T-helper 17 cell (primary cell): ENCODE data around the gene SLC8A1. TPM values are rescaled to one million over a fixed set of nuclear protein-coding genes. Genes with fewer than 3 reads are reported as not detected.

Source experiments
- ATAC-seq: fragments of 150-1000 bp; cut with Tn5 transposase; 2 replicates; pipeline ENCODE4 v1.10.0; 2021; ENCODE audit warnings: mild to moderate bottlenecking, moderate library complexity
- DNase-seq, 3 donors: peaks; one replicate each; pipeline versions ENCODE4 v3.0.0 to v3.0.0-alpha.2; 2020 to 2021
- H3K9me3 ChIP-seq: one replicate; pipeline ENCODE4 v1.7.0; 2013; ENCODE audit warnings: low read length, mild to moderate bottlenecking; ENCODE audit not compliant: control insufficient read depth, poor library complexity, severe bottlenecking
- H3K27ac Mint-ChIP-seq: one replicate; pipeline ENCODE4 v1.8.0; 2022; ENCODE audit warnings: mild to moderate bottlenecking, moderate library complexity, mixed read lengths
- H3K27me3 Mint-ChIP-seq: one replicate; pipeline ENCODE4 v1.8.0; 2022; ENCODE audit warnings: mixed read lengths
- H3K36me3 Mint-ChIP-seq: one replicate; pipeline ENCODE4 v1.8.0; 2022; ENCODE audit warnings: low read depth, mixed read lengths
- H3K4me1 Mint-ChIP-seq: one replicate; pipeline ENCODE4 v1.8.0; 2022; ENCODE audit warnings: mild to moderate bottlenecking, mixed read lengths
- H3K4me3 Mint-ChIP-seq: one replicate; pipeline ENCODE4 v1.8.0; 2022; ENCODE audit warnings: mild to moderate bottlenecking, moderate library complexity, mixed read lengths
- total RNA-seq, 4 donors: library from RNA in 2 of 4; stranded (reverse) in 2 of 4; gene quantifications; one replicate each; pipeline ENCODE4 v1.2.3 and lab custom pipeline; 2022 to 2026

The SLC8A1 gene
- total RNA-seq, 2 donors from 2014 or later = 0.26 to 1.4 TPM

DNA sequence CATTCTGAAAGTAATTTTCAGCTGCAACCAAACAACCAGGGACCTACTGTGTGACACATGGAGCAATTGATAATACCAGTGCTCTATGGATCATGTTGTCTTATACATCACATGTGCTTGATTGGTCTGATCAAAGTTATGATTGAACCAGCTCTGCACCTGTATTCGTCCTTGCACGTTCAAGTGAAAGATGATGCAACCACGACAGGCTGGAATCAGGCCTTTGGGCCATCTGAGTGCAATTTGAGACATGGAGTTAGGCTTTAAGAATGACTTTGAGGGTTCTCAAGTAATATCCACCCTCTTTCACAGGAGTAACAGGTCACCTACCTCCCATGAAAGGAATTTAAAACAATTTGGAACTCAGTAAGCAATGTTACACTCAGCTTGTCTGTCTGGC lies 165.2 kb downstream of the SLC8A1 start:
- no peak for DNase-seq
- no peaks in the 10 kb centered on the region for H3K9me3 ChIP-seq
- H3K4me1 Mint-ChIP-seq = no peaks in the 10 kb centered on the region
- no peak for ATAC-seq
- no peaks in the 10 kb centered on the region for H3K36me3 Mint-ChIP-seq
- H3K27ac Mint-ChIP-seq = no peak overlapping the region
- no peak overlapping the region for H3K4me3 Mint-ChIP-seq
- H3K27me3 Mint-ChIP-seq = no peaks in the 10 kb centered on the region

DNA sequence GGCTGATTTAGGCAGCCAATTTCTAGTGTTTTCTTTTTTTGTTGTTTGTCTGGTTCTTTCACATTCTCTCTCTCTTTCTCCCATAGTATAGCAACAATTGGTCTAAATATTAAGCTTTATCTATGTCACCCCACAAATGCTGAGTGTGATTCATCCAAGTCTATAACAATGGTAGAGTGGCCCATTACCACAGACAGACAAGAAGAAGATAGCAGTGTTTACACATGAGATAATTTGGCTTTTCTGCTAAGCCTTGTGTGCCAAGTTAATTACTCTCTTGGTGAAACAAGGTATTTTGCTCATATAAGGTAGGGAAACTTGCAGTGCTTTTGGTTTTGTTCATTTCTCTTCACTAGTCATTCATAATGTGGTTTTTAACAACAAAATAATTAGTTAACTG lies 166.5 kb downstream of the SLC8A1 start:
- no peaks in the 10 kb centered on the region for H3K9me3 ChIP-seq
- peaks cover 7% of the 10 kb centered on the region for H3K27me3 Mint-ChIP-seq
- H3K4me3 Mint-ChIP-seq = no peak overlapping the region
- DNase-seq (no peak), ATAC-seq (no peak)
- H3K27ac Mint-ChIP-seq = no peak overlapping the region
- no peaks in the 10 kb centered on the region for H3K36me3 Mint-ChIP-seq
- no peaks in the 10 kb centered on the region for H3K4me1 Mint-ChIP-seq

DNA sequence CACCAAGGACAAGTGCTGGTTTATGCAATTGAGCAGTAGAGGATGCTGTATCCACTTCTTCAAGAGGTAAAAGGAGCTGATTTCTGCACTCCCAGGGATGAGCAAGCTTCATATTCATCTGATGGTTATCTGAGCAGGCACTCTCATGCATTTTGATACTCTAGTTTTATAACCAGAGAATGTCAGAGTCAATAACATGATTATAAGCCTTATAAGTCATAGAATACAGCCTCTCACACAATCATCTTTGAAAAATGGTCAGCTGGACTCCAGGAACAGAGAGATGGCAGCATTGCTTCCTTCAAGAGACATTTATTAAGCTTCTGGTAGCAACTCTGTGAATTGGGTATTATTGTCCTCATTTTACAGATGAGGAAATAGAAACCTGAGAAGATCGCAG lies 167.1 kb downstream of the SLC8A1 start:
- Mint-ChIP-seq H3K4me3 (no peak overlapping the region), H3K4me1 (no peaks in the 10 kb centered on the region), H3K27me3 (peaks cover 7% of the 10 kb centered on the region), H3K36me3 (no peaks in the 10 kb centered on the region), H3K27ac (no peak overlapping the region)
- no peaks in the 10 kb centered on the region for H3K9me3 ChIP-seq
- ATAC-seq (no peak), DNase-seq (no peak)

DNA sequence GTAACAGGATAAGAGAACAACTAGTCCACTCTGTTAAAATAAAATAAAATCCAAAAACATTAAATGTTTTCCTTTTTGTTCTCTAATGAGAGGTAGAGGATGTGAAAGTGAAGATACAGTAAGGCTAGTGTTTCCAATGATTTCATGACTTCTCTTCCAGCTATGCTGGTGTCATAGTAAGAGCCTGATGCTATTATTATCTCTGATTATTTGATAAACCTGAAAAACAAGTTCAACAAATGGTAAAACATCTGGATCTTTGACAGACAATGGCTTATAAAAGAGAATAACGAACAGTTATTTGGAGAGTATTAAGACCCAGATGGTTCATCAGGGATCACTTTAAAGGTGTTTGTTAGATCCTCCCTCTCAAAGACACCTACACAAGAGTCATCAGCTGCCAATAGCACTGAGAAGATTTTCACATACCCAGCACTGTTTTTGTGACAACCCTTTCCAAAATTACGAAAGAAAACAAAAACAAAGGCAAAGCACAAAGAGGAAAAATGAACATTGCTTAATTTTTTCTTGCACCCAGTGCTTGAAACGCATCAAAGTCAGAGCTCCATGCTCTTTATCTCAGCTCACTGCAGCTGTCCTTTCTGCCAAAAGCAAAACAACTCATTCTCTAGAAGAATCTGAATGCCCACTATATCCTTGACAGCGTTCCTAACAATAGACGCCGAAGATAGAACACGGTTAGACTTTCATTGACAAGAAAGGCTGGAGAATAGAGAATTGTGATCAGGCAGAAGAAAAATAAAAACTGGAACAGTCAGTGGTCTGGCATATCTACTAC lies 168.6 kb downstream of the SLC8A1 start:
- H3K4me3 Mint-ChIP-seq = no peak overlapping the region
- H3K4me1 Mint-ChIP-seq = no peaks in the 10 kb centered on the region
- no peak overlapping the region for H3K27ac Mint-ChIP-seq
- ATAC-seq = no peak
- H3K36me3 Mint-ChIP-seq = no peaks in the 10 kb centered on the region
- H3K27me3 Mint-ChIP-seq = peaks cover 7% of the 10 kb centered on the region
- no peaks in the 10 kb centered on the region for H3K9me3 ChIP-seq
- DNase-seq = no peak

DNA sequence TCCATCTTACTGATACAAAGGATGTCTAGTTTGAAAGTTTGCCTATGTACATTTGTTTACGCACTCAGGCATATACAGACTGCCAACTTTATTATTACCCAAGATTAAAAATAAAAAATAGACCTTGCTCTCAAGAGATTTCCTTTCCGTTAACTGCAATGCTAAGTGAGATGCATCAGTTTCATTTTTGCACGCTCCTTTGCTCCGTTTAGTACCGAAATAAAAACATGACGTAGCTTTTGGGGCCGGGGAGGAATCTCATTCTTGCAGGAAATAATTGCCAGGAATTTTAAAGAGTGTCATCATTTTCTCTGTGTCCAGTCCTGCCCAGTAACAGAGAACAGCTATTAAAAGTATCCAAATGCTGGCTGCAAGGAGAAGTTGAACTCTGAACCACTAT lies 169.5 kb downstream of the SLC8A1 start:
- peaks cover 7% of the 10 kb centered on the region for H3K27me3 Mint-ChIP-seq
- no peaks in the 10 kb centered on the region for H3K4me1 Mint-ChIP-seq
- H3K9me3 ChIP-seq = no peaks in the 10 kb centered on the region
- no peak overlapping the region for H3K27ac Mint-ChIP-seq
- no peak for ATAC-seq
- no peaks in the 10 kb centered on the region for H3K36me3 Mint-ChIP-seq
- no peak for DNase-seq
- no peak overlapping the region for H3K4me3 Mint-ChIP-seq

DNA sequence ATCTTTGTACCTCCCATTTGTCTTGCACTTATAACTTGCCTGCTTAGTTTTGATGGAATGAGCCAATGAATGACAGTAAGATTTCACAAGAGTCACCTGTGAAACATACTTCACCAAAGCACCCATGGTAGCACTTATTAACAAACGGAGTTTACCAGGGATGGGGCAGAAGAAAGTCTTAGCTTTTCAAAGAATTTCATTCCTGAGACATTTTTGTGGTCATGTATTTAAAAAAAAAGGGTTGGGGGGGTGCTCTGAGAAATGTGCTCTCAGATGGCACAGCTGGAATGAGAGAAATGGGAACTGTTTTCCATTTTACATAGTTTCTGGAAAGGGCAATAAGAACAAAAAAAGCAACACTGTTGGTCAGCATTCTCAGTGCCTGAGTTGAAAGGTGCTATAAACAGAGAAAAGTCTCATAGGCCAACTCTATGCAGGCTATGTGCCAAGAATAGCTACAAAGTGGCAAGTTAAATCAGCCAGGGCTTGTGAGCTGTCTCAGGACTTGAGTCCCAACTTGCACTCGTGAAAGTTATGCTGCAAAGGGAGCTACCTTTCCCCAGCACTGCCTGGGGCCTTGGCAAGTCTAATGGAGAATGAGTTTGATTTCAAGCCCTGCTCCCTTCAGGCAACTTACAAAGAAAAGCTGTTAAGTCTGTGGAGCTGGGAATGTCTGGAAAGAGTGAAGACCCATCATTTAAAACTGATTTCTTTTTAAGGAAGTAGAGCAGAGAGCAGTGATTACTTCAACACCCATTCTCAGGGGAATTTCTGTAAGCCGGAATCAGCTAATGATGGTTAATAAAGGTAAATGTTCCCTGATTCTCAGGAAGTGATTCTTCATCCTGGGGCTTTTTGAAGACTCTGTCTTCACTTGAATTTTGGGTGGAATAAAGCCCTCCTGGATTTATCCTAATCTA lies 170.6 kb downstream of the SLC8A1 start:
- Mint-ChIP-seq H3K36me3 (no peaks in the 10 kb centered on the region), H3K27me3 (peaks cover 7% of the 10 kb centered on the region), H3K27ac (no peak overlapping the region), H3K4me1 (no peaks in the 10 kb centered on the region), H3K4me3 (no peak overlapping the region)
- DNase-seq (no peak), ATAC-seq (no peak)
- H3K9me3 ChIP-seq = no peaks in the 10 kb centered on the region

DNA sequence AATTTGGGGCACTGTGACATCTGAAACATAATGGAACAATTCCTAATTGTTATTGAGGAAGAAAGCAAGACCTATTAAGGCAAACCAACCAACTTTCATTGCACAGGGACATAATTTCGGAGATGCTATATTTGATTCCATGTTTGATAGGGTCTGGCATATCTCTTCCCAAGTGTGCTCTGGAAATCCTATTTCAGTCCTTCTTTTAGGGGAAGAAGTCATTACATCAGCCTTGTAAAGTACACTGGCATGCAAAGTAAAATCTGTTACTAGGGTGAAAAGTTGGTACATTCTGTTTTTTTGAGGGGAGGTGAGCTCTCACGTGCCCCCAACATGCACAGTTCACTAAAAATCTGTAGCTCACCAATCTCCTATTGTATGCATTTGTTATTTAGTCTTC lies 172.4 kb downstream of the SLC8A1 start:
- no peak for DNase-seq
- Mint-ChIP-seq H3K36me3 (no peaks in the 10 kb centered on the region), H3K27ac (no peak overlapping the region), H3K4me1 (no peaks in the 10 kb centered on the region), H3K27me3 (peaks cover 7% of the 10 kb centered on the region), H3K4me3 (no peak overlapping the region)
- H3K9me3 ChIP-seq = no peaks in the 10 kb centered on the region
- ATAC-seq = no peak

DNA sequence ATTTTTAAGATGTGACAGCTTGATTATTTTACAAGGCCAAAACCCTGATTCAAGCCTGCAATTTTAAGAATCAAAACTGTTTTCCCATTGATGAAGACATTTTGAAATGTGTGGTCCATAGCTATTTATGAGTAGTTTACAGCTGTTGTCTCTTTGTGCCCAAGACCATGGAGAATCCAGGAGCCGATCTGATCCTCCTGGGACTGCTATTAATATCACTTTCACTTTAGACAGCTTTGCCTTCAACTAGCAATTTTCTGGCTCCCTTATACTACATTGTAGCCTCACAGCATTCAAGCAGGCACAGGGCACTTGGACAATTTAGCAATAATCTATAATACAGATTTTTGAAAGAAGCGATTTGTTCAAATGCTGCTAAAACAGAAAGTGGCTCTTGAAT lies 172.9 kb downstream of the SLC8A1 start:
- Mint-ChIP-seq H3K4me1 (no peaks in the 10 kb centered on the region), H3K4me3 (no peak overlapping the region), H3K27me3 (peaks cover 7% of the 10 kb centered on the region), H3K27ac (no peak overlapping the region), H3K36me3 (no peaks in the 10 kb centered on the region)
- DNase-seq (no peak), ATAC-seq (no peak)
- H3K9me3 ChIP-seq = no peaks in the 10 kb centered on the region

DNA sequence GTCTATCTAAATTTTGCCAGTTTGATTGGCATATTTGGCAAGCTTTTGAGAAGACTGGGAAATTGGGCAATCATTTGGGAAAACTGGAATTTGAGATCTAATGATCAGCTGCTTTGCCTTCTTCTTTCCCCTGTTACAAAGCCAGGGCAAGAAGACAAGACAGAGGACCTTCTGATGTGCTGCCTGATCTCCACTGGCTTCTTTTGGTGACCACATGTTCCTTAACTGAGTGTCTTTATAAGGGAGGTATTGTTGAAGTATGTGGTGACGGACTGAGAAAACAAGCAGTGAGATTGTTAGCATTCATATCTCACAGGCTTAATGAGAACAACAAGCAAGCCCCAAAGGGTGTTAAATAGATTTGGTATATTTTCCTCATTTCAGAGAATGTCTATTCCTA lies 175.8 kb downstream of the SLC8A1 start:
- no peak overlapping the region for H3K27ac Mint-ChIP-seq
- no peaks in the 10 kb centered on the region for H3K36me3 Mint-ChIP-seq
- no peaks in the 10 kb centered on the region for H3K9me3 ChIP-seq
- peaks cover 2% of the 10 kb centered on the region for H3K27me3 Mint-ChIP-seq
- H3K4me1 Mint-ChIP-seq = no peaks in the 10 kb centered on the region
- no peak for ATAC-seq
- DNase-seq = no peak
- H3K4me3 Mint-ChIP-seq = no peak overlapping the region

DNA sequence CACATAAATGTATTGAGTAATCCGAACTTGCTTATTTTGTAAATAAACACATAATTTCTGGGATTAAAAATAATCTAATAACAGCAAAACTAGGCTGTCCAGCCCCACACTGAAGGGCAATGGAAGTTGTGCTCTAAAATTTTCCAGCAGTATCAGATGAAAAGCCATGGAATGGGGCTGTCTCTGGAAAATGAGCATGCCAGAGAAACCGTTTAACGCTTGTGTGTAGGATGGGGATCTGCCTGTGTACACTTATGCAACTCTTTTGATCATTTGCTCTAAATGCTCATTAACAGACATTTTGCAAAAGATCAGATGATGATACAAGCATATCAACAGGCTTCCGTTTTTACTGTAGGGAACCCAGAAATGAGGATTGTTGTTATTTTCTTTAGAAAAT lies 177.6 kb downstream of the SLC8A1 start:
- Mint-ChIP-seq H3K27ac (no peak overlapping the region), H3K4me3 (no peak overlapping the region), H3K27me3 (no peaks in the 10 kb centered on the region), H3K36me3 (no peaks in the 10 kb centered on the region), H3K4me1 (no peaks in the 10 kb centered on the region)
- DNase-seq (no peak), ATAC-seq (no peak)
- H3K9me3 ChIP-seq = no peaks in the 10 kb centered on the region

DNA sequence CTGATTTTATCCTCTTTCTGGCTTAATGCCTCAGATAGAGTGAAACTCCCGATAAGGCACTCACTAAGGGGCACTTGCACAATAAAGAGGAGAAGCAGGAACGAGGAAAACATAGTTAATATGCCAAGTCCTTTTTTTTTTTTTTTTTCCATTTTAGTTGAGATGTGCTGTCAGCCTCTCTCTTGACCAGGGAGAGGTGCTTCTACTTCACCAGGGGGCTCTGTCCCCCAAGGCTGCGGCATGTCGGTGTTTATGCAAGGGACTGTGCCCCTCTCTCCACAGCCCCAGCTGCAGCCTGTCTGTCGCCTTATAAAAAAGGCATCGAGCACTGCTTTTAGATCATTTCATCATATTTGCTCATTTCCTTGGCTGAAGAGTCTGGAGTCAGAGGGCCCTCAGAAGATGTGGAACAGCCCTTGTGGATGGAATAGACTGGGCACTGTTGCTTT lies 178.1 kb downstream of the SLC8A1 start:
- Mint-ChIP-seq H3K27me3 (no peaks in the 10 kb centered on the region), H3K4me1 (no peaks in the 10 kb centered on the region), H3K36me3 (no peaks in the 10 kb centered on the region), H3K27ac (no peak overlapping the region), H3K4me3 (no peak overlapping the region)
- DNase-seq (no peak), ATAC-seq (no peak)
- no peaks in the 10 kb centered on the region for H3K9me3 ChIP-seq

DNA sequence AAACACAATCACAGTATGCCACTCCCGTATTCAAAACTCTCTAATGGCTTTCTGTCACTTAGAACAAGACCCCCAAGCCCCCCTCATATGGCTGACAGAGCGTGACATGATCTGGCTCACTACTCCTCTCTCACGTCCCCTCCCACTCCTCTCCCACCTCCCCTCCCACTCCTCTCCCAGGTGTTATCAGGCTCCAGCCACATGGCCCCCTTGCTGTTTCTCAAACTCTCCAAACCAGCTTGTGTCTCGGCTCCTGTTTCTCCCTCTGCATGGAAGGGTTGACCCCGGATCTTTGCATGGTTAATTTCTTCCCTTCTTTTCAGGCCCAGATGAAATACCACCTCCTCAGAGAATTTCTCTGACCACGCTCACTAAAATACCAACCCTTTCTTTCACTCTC lies 180.8 kb downstream of the SLC8A1 start:
- ATAC-seq = no peak
- Mint-ChIP-seq H3K4me3 (no peak overlapping the region), H3K36me3 (no peaks in the 10 kb centered on the region), H3K27ac (no peak overlapping the region), H3K4me1 (no peaks in the 10 kb centered on the region), H3K27me3 (peaks cover 6% of the 10 kb centered on the region)
- H3K9me3 ChIP-seq = no peaks in the 10 kb centered on the region
- DNase-seq = no peak

DNA sequence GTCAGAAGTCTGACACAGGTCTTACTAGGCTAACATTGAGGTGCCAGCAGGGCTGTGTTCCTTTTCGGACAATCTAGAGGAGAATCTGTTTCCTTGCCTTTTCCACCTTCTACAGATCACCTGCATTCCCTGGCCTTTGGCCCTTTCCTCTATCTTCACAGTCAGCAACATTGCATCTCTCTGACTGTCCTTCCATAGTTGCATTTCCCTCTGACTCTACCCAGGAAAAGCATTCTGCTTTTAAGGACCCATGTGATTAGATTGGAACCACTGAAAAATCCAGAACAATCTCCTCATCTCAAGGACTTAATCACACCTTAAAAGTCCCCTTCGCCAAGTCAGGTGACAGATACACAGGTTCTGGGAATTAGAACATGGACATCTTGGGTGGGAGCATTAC lies 181.5 kb downstream of the SLC8A1 start:
- H3K27ac Mint-ChIP-seq = no peak overlapping the region
- DNase-seq (no peak), ATAC-seq (no peak)
- no peak overlapping the region for H3K4me3 Mint-ChIP-seq
- no peaks in the 10 kb centered on the region for H3K36me3 Mint-ChIP-seq
- no peaks in the 10 kb centered on the region for H3K9me3 ChIP-seq
- no peaks in the 10 kb centered on the region for H3K4me1 Mint-ChIP-seq
- H3K27me3 Mint-ChIP-seq = peaks cover 6% of the 10 kb centered on the region
